GM18519 (cell line): Measurements from ENCODE around the gene PAQR5.
A peak's percentile ranks its signal among the peaks of the same experiment; 100 is the strongest.

Experiments used
- ATAC-seq: cut with Tn5 transposase; IDR thresholded peaks from one replicate; pipeline ENCODE4 v1.9.1; 2021; ENCODE audit warnings: mild to moderate bottlenecking, moderate library complexity; ENCODE audit not compliant: unreplicated experiment, low FRiP score

The PAQR5 gene

DNA sequence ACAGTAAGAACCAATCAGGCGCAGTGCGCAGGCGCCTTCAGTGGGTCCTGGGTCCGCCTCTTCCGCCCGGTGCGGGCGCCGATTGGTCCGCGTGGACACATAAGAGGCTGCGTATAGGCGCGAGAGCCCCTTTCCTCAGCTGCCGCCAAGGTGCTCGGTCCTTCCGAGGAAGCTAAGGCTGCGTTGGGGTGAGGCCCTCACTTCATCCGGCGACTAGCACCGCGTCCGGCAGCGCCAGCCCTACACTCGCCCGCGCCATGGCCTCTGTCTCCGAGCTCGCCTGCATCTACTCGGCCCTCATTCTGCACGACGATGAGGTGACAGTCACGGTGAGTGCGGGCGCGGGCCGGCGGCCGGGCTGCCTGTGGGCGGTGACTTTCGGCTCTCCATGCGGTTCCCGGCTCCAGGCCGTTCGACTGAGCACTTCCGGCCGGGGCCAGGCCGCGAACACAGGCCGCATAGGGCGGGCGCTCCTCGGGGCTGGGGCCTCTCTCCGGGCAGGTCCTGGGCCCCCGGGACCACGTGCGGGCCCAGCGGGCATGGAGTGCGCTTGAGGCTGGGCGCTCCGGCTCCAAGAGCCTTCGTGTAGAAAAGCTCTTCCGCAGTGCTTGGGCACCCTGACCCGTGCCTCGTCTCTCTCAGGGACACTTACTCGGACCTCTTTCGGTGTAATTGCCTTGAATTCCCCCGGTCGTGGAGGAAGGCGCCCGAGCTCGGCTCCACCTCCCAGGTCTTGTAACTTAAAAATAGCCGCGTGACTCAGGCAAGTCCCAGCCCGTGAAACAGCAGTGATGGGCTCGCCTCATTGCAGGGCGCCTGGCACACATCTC, 154.2 kb downstream of the PAQR5 start, which contains the start of gene RPLP1:
TSS of gene RPLP1 (plus strand) at position 127 of the 830 bp plus-strand sequence. CDS start at position 258, 131 bp downstream.
- ATAC-seq, result peak; percentile 62

GRCh38 chr15:69454953-69455352, 156.2 kb downstream of the PAQR5 start:
- no peak for ATAC-seq

- no peak for ATAC-seq
Observed at GRCh38 chr15:69456208-69457166, 157.8 kb downstream of the PAQR5 start.
